Measurements from ENCODE around the gene EGFR.

- no peak for TF ChIP-seq POLR2A (IDR thresholded peaks at IDR 0.05)
- no peak for TF ChIP-seq CTCF (IDR thresholded peaks at IDR 0.05)
Observed at GRCh38 chr7:55251911-55252310, 233.1 kb downstream of the EGFR start.

Data from lower leg skin (tissue), 3 donors.